GM18870 (cell line): ENCODE data around the gene ACOXL.

ENCODE experiments used
- ATAC-seq: cut with Tn5 transposase; IDR thresholded peaks from one replicate; pipeline ENCODE4 v1.9.1; 2021; ENCODE audit warnings: moderate library complexity; ENCODE audit not compliant: unreplicated experiment

ACOXL gene

GRCh38 chr2:110790907-110791306 lies 58.5 kb downstream of the ACOXL start:
- no peak for ATAC-seq

- ATAC-seq: no peak
Observed at GRCh38 chr2:110791435-110791834, 59.1 kb downstream of the ACOXL start.

GRCh38 chr2:110793034-110793433 lies 60.7 kb downstream of the ACOXL start:
- ATAC-seq: no peak

- ATAC-seq: no peak
Observed at GRCh38 chr2:110794390-110794789, 62.0 kb downstream of the ACOXL start.

- no peak for ATAC-seq
Observed at GRCh38 chr2:110794951-110795350, 62.6 kb downstream of the ACOXL start.

GRCh38 chr2:110796716-110797301 lies 64.4 kb downstream of the ACOXL start:
- ATAC-seq: no peak

- no peak for ATAC-seq
Observed at GRCh38 chr2:110799376-110799775, 67.0 kb downstream of the ACOXL start.

GRCh38 chr2:110800611-110801402 lies 68.4 kb downstream of the ACOXL start:
- ATAC-seq: no peak

- no peak for ATAC-seq
Observed at GRCh38 chr2:110802208-110802932, 70.0 kb downstream of the ACOXL start.

- ATAC-seq: no peak
Observed at GRCh38 chr2:110804433-110804832, 72.1 kb downstream of the ACOXL start.

GRCh38 chr2:110804915-110805314 lies 72.5 kb downstream of the ACOXL start:
- ATAC-seq: no peak

GRCh38 chr2:110805894-110806452 lies 73.6 kb downstream of the ACOXL start:
- ATAC-seq: no peak

- no peak for ATAC-seq
Observed at GRCh38 chr2:110807522-110807921, 75.1 kb downstream of the ACOXL start.

GRCh38 chr2:110810404-110810803 lies 78.0 kb downstream of the ACOXL start:
- ATAC-seq: no peak

GRCh38 chr2:110812726-110813645 lies 80.6 kb downstream of the ACOXL start:
- ATAC-seq: no peak

- no peak for ATAC-seq
Observed at GRCh38 chr2:110813896-110814295, 81.5 kb downstream of the ACOXL start.

- no peak for ATAC-seq
Observed at GRCh38 chr2:110815938-110816337, 83.6 kb downstream of the ACOXL start.

- ATAC-seq: no peak
Observed at GRCh38 chr2:110816404-110817365, 84.3 kb downstream of the ACOXL start.

- ATAC-seq: no peak
Observed at GRCh38 chr2:110818767-110819481, 86.6 kb downstream of the ACOXL start.
